Transverse colon (tissue), 4 donors: ENCODE measurements around the gene CDH13. TPM values are rescaled to one million over a fixed set of nuclear protein-coding genes. Genes with fewer than 3 reads are reported as not detected.

Experiments used
- DNase-seq: peaks from one replicate; pipeline ENCODE4 v3.0.0-alpha.2; 2019
- H3K27ac ChIP-seq, 4 donors: fragments of 200-600 bp; sonication (generic); 2 replicates each; pipeline ENCODE4 v1.5.1; 2016 to 2018; ENCODE audit warnings: inconsistent platforms in 4 of 4
- H3K27me3 ChIP-seq: fragments of 200-600 bp; sonication (generic); 2 replicates; pipeline ENCODE4 v1.5.1; 2017; ENCODE audit warnings: inconsistent platforms
- H3K36me3 ChIP-seq, 4 donors: fragments of 200-600 bp; sonication (generic); 2 replicates each; pipeline ENCODE4 v1.5.1; 2017 to 2019; ENCODE audit warnings: inconsistent platforms in 4 of 4
- H3K4me1 ChIP-seq, 4 donors: fragments of 200-600 bp; sonication (generic); 2 replicates each; pipeline ENCODE4 v1.5.1; 2017 to 2020; ENCODE audit warnings: inconsistent platforms in 4 of 4
- H3K4me3 ChIP-seq, 4 donors: fragments of 200-600 bp; sonication (generic); 1 replicate in 1 of 4; 2 replicates in 3 of 4; pipeline versions ENCODE4 v1.5.1 to v1.6.1; 2017 to 2019; ENCODE audit warnings: inconsistent platforms in 4 of 4
- H3K9me3 ChIP-seq, 2 donors: fragments of 200-600 bp; sonication (generic); 2 replicates each; pipeline ENCODE4 v1.5.1; 2017 to 2019; ENCODE audit warnings: inconsistent platforms in 2 of 2
- CTCF ChIP-seq, 5 experiments: fragments of 200-600 bp in 3 of 5; fragments of 450-650 bp in 2 of 5; sonication (generic) in 3 of 5; IDR thresholded peaks; 1 replicate in 2 of 5; 2 replicates in 3 of 5; pipeline ENCODE4 v1.5.1; 2016 to 2017; ENCODE audit warnings: antibody characterized with exemption in 5 of 5, inconsistent platforms in 3 of 5, mild to moderate bottlenecking in 2 of 5, moderate library complexity in 1 of 5
- EP300 ChIP-seq: sonication (generic); formaldehyde crosslinking; IDR thresholded peaks from one replicate; pipeline ENCODE4 v1.6.1; 2017; ENCODE audit warnings: antibody characterized with exemption, low read depth
- POLR2A ChIP-seq: fragments of 450-650 bp; IDR thresholded peaks from one replicate; pipeline ENCODE4 v1.6.1; 2016; ENCODE audit warnings: antibody characterized with exemption, mild to moderate bottlenecking, moderate library complexity
- POLR2AphosphoS5 ChIP-seq, 3 donors: sonication (generic); formaldehyde crosslinking; IDR thresholded peaks; one replicate each; pipeline ENCODE4 v1.6.1; 2016; ENCODE audit warnings: antibody characterized with exemption in 3 of 3
- WGBS, 2 donors: methylation state at CpG; one replicate each; pipeline ENCODE4 v1.1.5; 2018; ENCODE audit warnings: low coverage in 1 of 2; 5-methylcytosine and 5-hydroxymethylcytosine counted together
- in situ Hi-C, 4 donors: fragments of 200-750 bp; cut with MboI; loops; one replicate each; pipeline versions ENCODE4 v1.15.0 to v1.15.1; 2017; ENCODE audit warnings: low sequenced_read_pairs in 3 of 4, low pct_ligation_motif_present in 1 of 4, low pct_unique_long_range_greater_than_20kb in 1 of 4
- intact Hi-C: fragments of 100-400 bp; cut with DNase I; formaldehyde crosslinking; loops from one replicate; pipeline ENCODE4 v1.15.1; 2023; ENCODE audit warnings: low total_unique reads
- total RNA-seq, 4 donors: library from RNA; depleted of rRNA; stranded (reverse); fragments of >200 nt; gene quantifications; one replicate each; pipeline ENCODE4 v1.1.0, GENCODE V29; 2016

Gene CDH13
- total RNA-seq, 4 donors from 2014 or later: 3.8 to 28.1 (median 5.8) TPM

GRCh38 chr16:83021045-83021444 lies 394.3 kb downstream of the CDH13 start:
- WGBS, 2 donors: 82 to 85% methylated on average over 6 of the region's 6 CpGs
- Histone ChIP-seq H3K27ac (no peak overlapping the region), H3K9me3 (peaks cover 0 to 3% of the 10 kb centered on the region in 2 donors), H3K36me3 (no peaks in the 10 kb centered on the region), H3K4me3 (no peak overlapping the region), H3K27me3 (no peaks in the 10 kb centered on the region), H3K4me1 (no peaks in the 10 kb centered on the region)
- intact Hi-C loops: no loop called here
- no peak for TF ChIP-seq POLR2A
- TF ChIP-seq CTCF (IDR thresholded peaks at IDR 0.05): no peak
- no peak for TF ChIP-seq EP300
- no peak for TF ChIP-seq POLR2AphosphoS5 (IDR thresholded peaks at IDR 0.05)
- in situ Hi-C loops: no loop called here
- no peak for DNase-seq

- no peak for TF ChIP-seq CTCF (IDR thresholded peaks at IDR 0.05)
- no peak for TF ChIP-seq POLR2AphosphoS5 (IDR thresholded peaks at IDR 0.05)
- no peak for TF ChIP-seq POLR2A
- no peak for TF ChIP-seq EP300
- no peak for DNase-seq
- no peaks in the 10 kb centered on the region for H3K4me1 ChIP-seq
- H3K4me3 ChIP-seq: no peak overlapping the region
- H3K36me3 ChIP-seq: no peaks in the 10 kb centered on the region
- no peaks in the 10 kb centered on the region for H3K27me3 ChIP-seq
- intact Hi-C loops: no loop called here
- H3K27ac ChIP-seq: no peak overlapping the region
- in situ Hi-C loops: no loop called here
- 72% methylated on average over 3 of the region's 3 CpGs; no CpG with 5 or more reads in 1 of the 2 donors for WGBS, 2 donors
- H3K9me3 ChIP-seq: peaks cover 0 to 3% of the 10 kb centered on the region in 2 donors
Measured at GRCh38 chr16:83021746-83022145, 395.0 kb downstream of the CDH13 start.

- Histone ChIP-seq H3K27ac (no peak overlapping the region), H3K4me1 (no peaks in the 10 kb centered on the region), H3K36me3 (no peaks in the 10 kb centered on the region), H3K4me3 (no peak overlapping the region), H3K27me3 (no peaks in the 10 kb centered on the region), H3K9me3 (peaks cover 0 to 3% of the 10 kb centered on the region in 2 donors)
- in situ Hi-C loops: no loop called here
- TF ChIP-seq EP300: no peak
- TF ChIP-seq CTCF (IDR thresholded peaks at IDR 0.05): no peak
- TF ChIP-seq POLR2AphosphoS5 (IDR thresholded peaks at IDR 0.05): no peak
- no peak for TF ChIP-seq POLR2A
- no peak for DNase-seq
- WGBS, 2 donors: 73 to 80% methylated on average over 4 of the region's 4 CpGs
- intact Hi-C loops: no loop called here
Measured at GRCh38 chr16:83023011-83023410, 396.2 kb downstream of the CDH13 start.

GRCh38 chr16:83023640-83024039 lies 396.9 kb downstream of the CDH13 start:
- intact Hi-C loops: no loop called here
- 73 to 78% methylated on average over 1 of the region's 1 CpG for WGBS, 2 donors
- in situ Hi-C loops: no loop called here

More at GRCh38 chr16:83023640-83024039, 396.9 kb downstream of the CDH13 start:
- Histone ChIP-seq H3K36me3 (no peaks in the 10 kb centered on the region), H3K27me3 (no peaks in the 10 kb centered on the region), H3K4me1 (no peaks in the 10 kb centered on the region), H3K9me3 (peaks cover 0 to 3% of the 10 kb centered on the region in 2 donors), H3K4me3 (no peak overlapping the region), H3K27ac (no peak overlapping the region)
- TF ChIP-seq POLR2A (no peak), EP300 (no peak), CTCF (IDR thresholded peaks at IDR 0.05) (no peak), POLR2AphosphoS5 (IDR thresholded peaks at IDR 0.05) (no peak)
- DNase-seq: no peak
